Kasumi-1 (cell line): ENCODE data around the gene RXRA.

ENCODE experiments used
- DNase-seq, 2 experiments: peaks; one replicate each; lab custom pipeline; 2025; lab: John Stamatoyannopoulos, UW

RXRA gene

DNA sequence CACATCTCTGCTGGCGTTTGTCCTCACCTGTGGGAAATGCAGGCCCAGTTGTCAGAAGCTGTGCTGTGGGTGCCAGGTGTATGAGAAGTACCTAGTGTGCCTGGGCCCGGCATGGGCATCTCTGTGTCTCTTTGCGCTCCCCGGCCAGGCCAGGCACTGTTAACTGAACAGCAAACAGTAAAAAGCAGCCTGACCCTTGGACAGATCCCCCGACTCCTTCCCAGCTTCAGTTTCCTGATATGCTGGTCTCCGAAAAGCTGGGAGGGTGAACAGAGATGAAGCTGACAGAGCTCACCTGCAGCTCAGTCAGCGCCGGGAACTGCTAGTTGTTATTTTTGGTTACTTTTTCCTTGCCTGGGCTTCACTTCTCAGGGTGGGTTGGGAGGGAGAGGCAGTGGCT, 28.9 kb downstream of the RXRA start:
- no peak for DNase-seq

GRCh38 chr9:134355561-134356279, 29.5 kb downstream of the RXRA start:
- DNase-seq = no peak

GRCh38 chr9:134356496-134357470, 30.5 kb downstream of the RXRA start:
- DNase-seq = no peak

DNA sequence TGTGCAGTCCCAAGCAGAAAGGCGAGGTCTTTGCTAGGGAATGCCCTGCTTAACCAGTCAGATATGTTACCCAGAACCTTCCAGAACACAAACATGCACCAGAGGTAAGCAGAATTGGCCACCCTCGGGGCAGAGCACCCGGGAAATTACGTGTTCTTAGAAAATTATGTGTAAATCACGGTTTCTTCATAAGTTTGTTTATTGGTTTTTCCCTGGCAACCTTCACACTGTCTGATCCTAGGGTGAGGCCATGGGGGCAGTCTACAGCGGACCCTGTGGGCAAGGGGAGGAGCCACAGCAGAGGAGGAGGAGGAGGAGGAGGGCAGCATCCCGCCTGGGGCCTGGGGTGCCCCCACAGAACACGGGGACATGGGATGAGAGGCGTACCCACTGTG, 31.4 kb downstream of the RXRA start:
- DNase-seq = no peak

- DNase-seq = no peak
Measured at GRCh38 chr9:134358026-134358661, 31.9 kb downstream of the RXRA start.

DNA sequence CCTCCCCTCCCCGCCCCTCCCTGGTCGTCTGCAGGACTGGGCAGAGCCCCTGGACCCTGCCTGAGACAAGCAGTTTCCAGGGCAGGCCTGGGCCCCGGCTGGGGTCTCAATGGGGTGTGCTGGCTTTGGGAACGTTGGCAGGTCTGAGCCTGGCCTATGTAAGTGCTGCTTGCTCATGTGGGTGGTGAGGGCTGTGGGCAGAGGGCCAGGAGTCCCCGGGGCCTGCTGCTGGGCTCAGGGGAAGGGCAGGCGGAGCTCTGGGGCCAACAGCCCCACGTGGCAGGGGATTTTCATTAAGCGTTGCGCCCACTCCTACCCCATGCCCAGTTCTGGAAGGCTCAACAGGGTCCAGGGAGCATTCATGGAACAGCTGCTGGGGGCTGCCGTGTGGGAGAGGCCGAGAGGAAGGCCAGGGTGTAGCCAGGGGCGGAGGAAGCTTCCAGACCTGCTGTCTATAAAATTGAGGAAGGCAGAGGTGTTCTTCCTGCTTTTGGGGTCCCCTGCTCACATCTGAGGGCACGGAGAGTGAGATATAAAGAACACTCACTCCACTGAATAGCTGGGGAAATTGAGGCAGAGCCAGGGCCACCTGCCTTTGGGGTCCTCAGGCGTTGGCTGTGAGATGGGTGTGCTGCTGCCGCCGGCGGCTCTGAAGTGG, 32.5 kb downstream of the RXRA start:
- no peak for DNase-seq

- no peak for DNase-seq
Measured at GRCh38 chr9:134359493-134360179, 33.4 kb downstream of the RXRA start.

- DNase-seq = no peak
Measured at GRCh38 chr9:134360180-134360759, 34.0 kb downstream of the RXRA start.

- no peak for DNase-seq
Measured at GRCh38 chr9:134360897-134361296, 34.6 kb downstream of the RXRA start.

- no peak for DNase-seq
Measured at GRCh38 chr9:134361426-134361825, 35.2 kb downstream of the RXRA start.

DNA sequence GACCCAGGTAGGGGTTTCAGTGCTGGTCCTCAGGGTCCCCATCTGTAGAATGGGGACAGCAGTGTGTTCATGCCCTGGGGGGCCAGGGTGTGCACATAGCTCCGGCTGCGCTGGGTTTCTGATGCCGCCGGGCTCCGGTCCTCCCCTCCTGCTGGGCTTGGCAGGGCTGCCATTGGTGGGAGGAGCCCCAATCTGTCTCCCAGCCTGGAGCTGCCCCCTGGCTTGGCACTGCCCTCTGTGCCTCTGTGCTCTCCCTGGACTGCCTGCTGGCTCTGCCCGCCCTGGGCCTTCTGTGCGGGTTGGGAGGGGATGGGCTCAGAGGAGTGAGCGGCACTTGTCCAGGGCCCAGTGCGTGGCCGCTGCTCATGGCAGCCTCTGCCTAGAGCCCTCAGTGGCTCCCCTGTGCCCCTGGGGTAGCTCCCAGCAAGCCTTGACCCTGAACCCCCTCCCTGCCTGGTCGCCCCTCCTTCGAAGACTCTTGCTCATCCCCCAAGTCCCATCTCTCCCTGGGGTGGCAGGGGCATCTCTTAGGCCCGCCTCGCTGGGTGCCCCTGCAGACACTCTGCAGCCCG, 35.7 kb downstream of the RXRA start:
- DNase-seq = no peak

GRCh38 chr9:134363450-134363849, 37.2 kb downstream of the RXRA start:
- DNase-seq = no peak

DNA sequence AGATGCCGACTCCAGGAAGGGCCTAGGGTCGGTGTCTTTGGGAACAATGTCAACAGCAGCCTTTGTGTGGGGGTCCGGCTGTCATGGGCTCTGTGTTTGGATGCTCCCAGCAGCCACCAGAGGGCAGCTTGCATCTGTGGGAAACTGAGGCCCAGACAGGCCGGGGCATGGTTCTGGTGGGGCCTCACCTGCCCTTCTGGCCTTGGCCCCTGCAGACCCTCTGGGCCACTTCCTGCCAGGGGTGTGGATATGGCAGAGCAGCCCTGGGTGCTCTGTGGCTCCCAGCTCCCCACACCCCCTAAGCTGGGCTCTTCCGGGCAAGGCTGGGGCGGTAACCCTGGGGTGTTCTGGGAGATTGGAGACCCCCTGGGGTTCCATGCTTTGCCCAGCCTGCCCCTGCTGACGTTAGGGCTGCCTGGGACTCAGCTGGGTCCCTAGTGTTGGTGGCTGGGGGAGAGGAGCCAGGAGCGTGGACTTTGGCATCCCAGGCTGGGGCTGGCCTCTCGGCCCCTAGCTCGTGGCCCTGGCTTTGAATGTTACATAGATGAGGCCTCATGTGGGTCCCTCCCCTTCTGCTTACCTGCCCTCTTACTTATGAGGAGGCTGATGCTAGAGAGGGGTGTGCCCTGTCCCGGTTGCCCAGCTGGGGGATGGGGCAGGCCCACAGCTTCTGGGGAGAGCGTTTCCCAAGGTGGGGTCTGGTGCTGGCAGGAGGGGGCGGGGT, 38.3 kb downstream of the RXRA start:
- DNase-seq = no peak

DNA sequence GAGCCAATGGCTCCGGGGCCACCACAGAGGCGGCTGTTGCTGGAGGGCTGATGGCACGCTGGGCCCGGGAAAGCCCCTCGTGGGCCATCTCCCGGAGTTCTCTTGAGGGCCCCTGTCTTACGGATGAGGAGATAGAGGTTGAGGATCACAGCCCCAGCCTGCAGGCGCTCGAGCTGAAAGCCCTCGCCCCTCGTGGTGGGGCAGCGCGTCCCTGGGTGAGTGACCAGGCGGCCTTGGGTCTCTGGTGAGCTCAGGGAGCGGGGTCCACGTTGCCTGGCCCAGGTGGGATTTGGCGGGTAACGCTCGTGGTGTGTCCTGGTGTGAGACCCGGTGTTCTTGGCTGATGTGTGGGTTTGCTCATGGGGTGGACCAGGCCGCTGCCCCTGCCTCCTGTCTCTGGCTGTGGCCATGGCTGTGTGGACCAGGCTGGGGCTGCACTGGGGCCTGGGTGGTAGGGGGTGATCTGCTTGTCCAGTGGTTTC, 38.9 kb downstream of the RXRA start:
- no peak for DNase-seq

DNA sequence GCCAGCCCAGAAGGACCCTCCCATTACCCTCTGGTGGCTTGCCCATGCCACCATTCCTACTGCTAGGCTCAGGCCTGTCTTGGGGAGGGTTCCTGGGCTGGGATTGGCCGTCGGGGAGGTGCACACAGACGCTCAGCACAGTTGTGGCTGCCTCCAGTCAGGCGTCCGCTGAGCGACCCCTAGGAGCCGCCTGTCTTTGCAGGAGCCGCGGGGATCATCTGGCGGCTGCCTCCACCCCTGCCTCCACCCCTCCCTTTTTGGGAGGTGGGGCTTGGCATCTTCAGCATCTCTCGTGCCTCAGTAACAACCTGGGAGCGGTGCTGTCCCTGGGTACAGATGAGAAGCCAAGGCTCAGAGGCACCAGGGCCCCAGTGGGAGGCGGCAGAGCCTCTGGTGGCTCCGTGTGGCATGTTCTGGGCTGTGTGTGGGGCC, 39.6 kb downstream of the RXRA start:
- DNase-seq = no peak

DNA sequence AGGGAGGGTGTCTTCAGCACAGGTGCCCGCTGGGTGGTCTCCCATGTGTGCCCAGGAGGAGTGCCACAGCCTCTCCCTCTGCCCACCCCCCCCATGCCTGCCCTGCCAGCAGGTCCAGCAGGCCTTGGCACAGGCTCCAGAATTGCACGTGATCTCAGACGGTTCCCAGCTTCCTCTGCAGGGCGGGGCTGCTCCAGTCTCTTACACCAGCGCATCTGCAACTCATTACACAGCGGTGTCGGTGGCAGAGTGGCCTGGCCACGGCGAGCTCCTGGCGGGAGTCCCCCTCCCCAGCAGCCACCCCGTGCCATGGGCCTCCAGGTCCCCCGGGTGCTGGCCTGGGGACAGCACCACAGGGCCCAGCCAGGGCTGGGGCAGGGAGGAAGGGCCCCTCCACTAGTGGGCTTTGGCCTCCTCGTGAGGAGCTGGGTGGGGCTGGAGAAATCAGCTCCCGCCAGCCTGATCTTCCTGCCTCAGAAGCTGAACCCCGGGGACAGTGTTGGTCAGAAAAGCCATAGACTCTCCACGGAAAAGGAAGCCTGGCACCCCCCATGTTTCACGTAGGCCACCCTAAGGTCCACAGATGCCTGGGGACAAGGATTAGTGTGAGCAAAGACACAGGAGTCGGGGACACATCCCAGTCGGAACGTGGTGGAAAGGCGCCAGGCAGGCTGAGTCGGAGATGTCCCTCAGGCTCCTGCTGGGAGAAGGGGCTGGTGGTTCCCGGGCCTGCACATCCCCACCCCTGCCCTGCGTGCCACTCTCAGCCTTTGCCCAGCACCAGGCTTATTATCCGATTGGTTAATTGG, 40.2 kb downstream of the RXRA start:
- no peak for DNase-seq

- no peak for DNase-seq
Measured at GRCh38 chr9:134367061-134367460, 40.8 kb downstream of the RXRA start.

- no peak for DNase-seq
Measured at GRCh38 chr9:134367791-134368490, 41.7 kb downstream of the RXRA start.
